ENCODE data around the gene TMCC1. TPM values are rescaled to one million over a fixed set of nuclear protein-coding genes. Genes with fewer than 3 reads are reported as not detected.

TMCC1 gene
- total and polyA plus RNA-seq, 10 of the 15 experiments (the other 5 are each of a cell fraction or from before 2014, with no cell fraction given), result 2.3 to 21.1 (median 8.4) TPM

- DNase-seq (ENCODE audit: low read depth, low spot score), result no peak
- in situ Hi-C loops (cut with MboI), result no loop called here
- H3K79me2 ChIP-seq (ENCODE audit: control insufficient read depth, insufficient read depth, low read length), result no peaks in the 10 kb centered on the region
- peak overlapping the region; percentile 61; the same call in 1 of the 2 replicates for H3K4me2 ChIP-seq (ENCODE audit: control insufficient read depth, insufficient read depth)
- no peaks in the 10 kb centered on the region for H3K36me3 ChIP-seq (ENCODE audit: control insufficient read depth in 2 of 2, insufficient read depth in 2 of 2, low read length in 1 of 2)
- SMC1A ChIA-PET (ENCODE audit: uncharacterized antibody, unreplicated experiment), result no interaction called here
- intact Hi-C loops (cut with micrococcal nuclease; ENCODE audit: unreplicated experiment), result no loop called here
- BruUV-seq (replicated peaks), result no TSS peak
- CTCF ChIA-PET, result no interaction called here
- no peak for TF ChIP-seq NR2F1 (conservative IDR thresholded peaks at IDR 0.05)
- TF ChIP-seq CBX5 (IDR thresholded peaks at IDR 0.05; ENCODE audit: low read depth), result no peak
- no peak for TF ChIP-seq FOXK2 (IDR thresholded peaks at IDR 0.05)
- no peak for TF ChIP-seq SMAD5 (IDR thresholded peaks at IDR 0.05; ENCODE audit: low read depth)
- no peak for TF ChIP-seq SPI1 (IDR thresholded peaks at IDR 0.05; ENCODE audit: borderline replicate concordance, insufficient read depth, low read depth, low read length)
- H2AFZ ChIP-seq (ENCODE audit: control insufficient read depth, low read depth, low read length), result no peak overlapping the region
- peak; percentile 81 for FAIRE-seq
- POLR2A ChIA-PET, result no interaction called here
- H3K27ac ChIP-seq (ENCODE audit: control insufficient read depth, insufficient read depth), result no peak overlapping the region
- WGBS (ENCODE audit: insufficient coverage, insufficient replicate concordance, low lambda C conversion rate, missing lambda C conversion rate), result 97% methylated on average over 6 of the region's 6 CpGs
- RAD21 ChIA-PET (ENCODE audit: unreplicated experiment), result no interaction called here
- ATAC-seq, result no peak
- H3K9me3 ChIP-seq (replicated peaks; ENCODE audit: control insufficient read depth, insufficient read depth, low read length), result no peaks in the 10 kb centered on the region
- H3K4me3 ChIP-seq, result no peak overlapping the region
- peaks cover 16% of the 10 kb centered on the region for H3K4me1 ChIP-seq (ENCODE audit: control insufficient read depth, insufficient read depth, low read length)
- H3K27me3 ChIP-seq (replicated peaks in 1 of 2; ENCODE audit: control insufficient read depth in 2 of 2, insufficient read depth in 2 of 2, low read length in 1 of 2), result no peaks in the 10 kb centered on the region
- H4K20me1 ChIP-seq (ENCODE audit: control insufficient read depth, insufficient read depth), result no peaks in the 10 kb centered on the region
- H3K9ac ChIP-seq (ENCODE audit: control insufficient read depth, insufficient read depth, low read length), result no peak overlapping the region
Observed at GRCh38 chr3:129795186-129796010, 98.1 kb downstream of the TMCC1 start.

Measured in GM12878 (cell line).